Lung (tissue), 12 donors: Measurements from ENCODE around the gene MAN1A1. TPM values are rescaled to one million over a fixed set of nuclear protein-coding genes. Genes with fewer than 3 reads are reported as not detected.

Experiments used
- ATAC-seq: fragments of 200-7000 bp; cut with Tn5 transposase; one replicate; pipeline ENCODE4 v1.9.1; 2020; ENCODE audit warnings: moderate number of reproducible peaks; ENCODE audit not compliant: insufficient read depth, low FRiP score
- DNase-seq, 3 donors: peaks; one replicate each; pipeline ENCODE4 v3.0.0-alpha.2; 2013 to 2017
- H3K27ac ChIP-seq, 2 donors: one replicate each; pipeline ENCODE4 v1.5.1; 2013; ENCODE audit warnings: mild to moderate bottlenecking in 2 of 2, moderate library complexity in 2 of 2, control low read depth in 1 of 2, inconsistent platforms in 1 of 2, low read depth in 1 of 2, low read length in 1 of 2
- H3K27me3 ChIP-seq, 3 donors: one replicate each; pipeline ENCODE4 v1.5.1; 2013; ENCODE audit warnings: low read length in 2 of 3; ENCODE audit not compliant: control insufficient read depth in 3 of 3, insufficient read depth in 3 of 3
- H3K36me3 ChIP-seq, 4 donors: one replicate each; pipeline ENCODE4 v1.5.1; 2013; ENCODE audit warnings: low read length in 4 of 4, mild to moderate bottlenecking in 1 of 4, moderate library complexity in 1 of 4; ENCODE audit not compliant: control insufficient read depth in 4 of 4, insufficient read depth in 4 of 4
- H3K4me1 ChIP-seq, 5 donors: one replicate each; pipeline ENCODE4 v1.5.1; 2013; ENCODE audit warnings: low read length in 5 of 5, mild to moderate bottlenecking in 2 of 5, moderate library complexity in 1 of 5; ENCODE audit not compliant: control insufficient read depth in 5 of 5, insufficient read depth in 5 of 5
- H3K4me3 ChIP-seq: one replicate; pipeline ENCODE4 v1.5.1; 2013; ENCODE audit warnings: mild to moderate bottlenecking, control low read depth, moderate library complexity
- H3K9ac ChIP-seq, 2 donors: one replicate each; pipeline ENCODE4 v1.5.1; 2013; ENCODE audit warnings: low read length in 2 of 2, control low read depth in 1 of 2; ENCODE audit not compliant: insufficient read depth in 1 of 2
- H3K9me3 ChIP-seq, 4 donors: one replicate each; pipeline ENCODE4 v1.5.1; 2013; ENCODE audit warnings: low read length in 3 of 4, mild to moderate bottlenecking in 1 of 4, moderate library complexity in 1 of 4; ENCODE audit not compliant: control insufficient read depth in 4 of 4, insufficient read depth in 3 of 4
- CTCF ChIP-seq: IDR thresholded peaks from 2 replicates; pipeline ENCODE4 v1.5.1; 2012; ENCODE audit warnings: mild to moderate bottlenecking; ENCODE audit errors: control extremely low read depth, extremely low read depth
- WGBS, 2 donors: extraction: QIAGEN DNeasy Blood & Tissue Kit; methylation state at CpG; one replicate each; pipeline ENCODE4 v1.1.7; 2013; 5-methylcytosine and 5-hydroxymethylcytosine counted together
- polyA plus RNA-seq, 2 donors: library from polyadenylated mRNA; stranded (reverse); fragments of 200-250 nt; gene quantifications; one replicate each; pipeline ENCODE4 v1.2.1, GENCODE V29; 2013
- total RNA-seq, 2 donors: library from RNA; depleted of rRNA in 1 of 2; stranded (reverse); fragments of >200 nt in 1 of 2; gene quantifications; one replicate each; pipeline ENCODE4 v1.2.1, GENCODE V29; 2014 to 2021
- donor health status: control.
- donor health status: control.
- donor health status: Bipolar disorder and iron deficiency.
- donor health status: healthy.
- donor health status: DM: yes; HTN: yes; CAD: no.

The MAN1A1 gene
- total and polyA plus RNA-seq, 4 donors = 13.9 to 71.0 (median 48.2) TPM

- TF ChIP-seq CTCF = no peak
- H3K9ac ChIP-seq = no peak overlapping the region
- WGBS, 2 donors = 91 to 92% methylated on average over 4 of the region's 4 CpGs
Measured at GRCh38 chr6:119230160-119230559, 119.4 kb downstream of the MAN1A1 start.

DNA sequence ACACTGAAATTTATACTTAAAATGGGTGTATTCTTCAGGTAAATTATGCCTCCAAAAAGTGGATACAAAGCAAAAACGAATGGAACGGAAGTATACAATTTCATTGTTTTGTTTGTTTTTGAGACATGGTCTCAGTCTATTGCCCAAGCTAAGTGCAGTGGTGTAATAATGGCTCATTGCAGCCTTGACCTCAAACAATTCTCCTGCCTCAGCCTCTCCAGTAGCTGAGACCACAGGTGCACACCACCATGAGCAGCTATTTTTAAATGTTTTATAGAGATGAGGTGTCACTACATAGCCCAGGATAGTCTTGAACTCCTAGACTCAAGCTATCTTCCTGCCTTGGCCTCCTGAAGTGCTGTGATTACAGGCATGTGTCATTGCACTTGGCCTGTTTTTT, 122.2 kb downstream of the MAN1A1 start:
- Histone ChIP-seq H3K4me3 (no peak overlapping the region), H3K9me3 (peaks cover 0 to 2% (median 0%) of the 10 kb centered on the region in 4 donors), H3K36me3 (peaks cover 0 to 6% (median 0%) of the 10 kb centered on the region in 4 donors), H3K4me1 (no peaks in the 10 kb centered on the region), H3K27me3 (no peaks in the 10 kb centered on the region), H3K27ac (no peak overlapping the region), H3K9ac (no peak overlapping the region)
- 90 to 94% methylated on average over 2 of the region's 2 CpGs for WGBS, 2 donors
- no peak for TF ChIP-seq CTCF
- DNase-seq (no peak), ATAC-seq (no peak)

More at GRCh38 chr6:119230160-119230559, 119.4 kb downstream of the MAN1A1 start:
- DNase-seq = no peak
- H3K36me3 ChIP-seq = peaks cover 0 to 9% (median 4%) of the 10 kb centered on the region in 4 donors
- H3K27ac ChIP-seq = no peak overlapping the region
- H3K9me3 ChIP-seq = peaks cover 0 to 2% (median 0%) of the 10 kb centered on the region in 4 donors
- H3K4me1 ChIP-seq = peaks cover 0 to 3% (median 0%) of the 10 kb centered on the region in 5 donors
- H3K4me3 ChIP-seq = no peak overlapping the region
- ATAC-seq = no peak
- no peaks in the 10 kb centered on the region for H3K27me3 ChIP-seq

DNA sequence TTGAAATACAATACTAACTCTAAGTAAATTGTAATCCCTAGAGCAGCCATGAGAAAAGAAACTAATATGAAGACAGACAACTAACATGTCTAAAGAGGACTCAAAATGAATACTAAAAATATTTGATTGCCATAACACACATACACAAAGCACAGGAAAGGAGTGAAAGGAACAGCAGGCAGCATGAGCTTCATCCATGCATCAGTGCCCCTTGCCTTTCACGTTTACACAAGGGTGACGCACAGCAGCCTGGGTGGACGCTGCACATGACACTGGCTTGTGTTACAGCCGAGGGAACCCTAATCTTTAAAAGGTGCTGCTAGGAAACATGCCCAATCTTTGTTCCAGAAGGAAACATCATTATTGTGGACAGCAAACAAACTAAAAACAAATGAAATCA, 123.5 kb downstream of the MAN1A1 start:
- DNase-seq (no peak), ATAC-seq (no peak)
- H3K36me3 ChIP-seq = peaks cover 0 to 6% (median 0%) of the 10 kb centered on the region in 4 donors
- H3K4me3 ChIP-seq = no peak overlapping the region
- no peaks in the 10 kb centered on the region for H3K27me3 ChIP-seq
- peaks cover 0 to 2% (median 0%) of the 10 kb centered on the region in 4 donors for H3K9me3 ChIP-seq
- no peak overlapping the region for H3K9ac ChIP-seq
- WGBS, 2 donors = 87 to 90% methylated on average over 4 of the region's 4 CpGs
- H3K27ac ChIP-seq = no peak overlapping the region
- TF ChIP-seq CTCF = no peak
- H3K4me1 ChIP-seq = no peaks in the 10 kb centered on the region
